Right atrium auricular region (tissue), 2 donors: ENCODE measurements around the gene IGSF6. TPM values are rescaled to one million over a fixed set of nuclear protein-coding genes. Genes with fewer than 3 reads are reported as not detected.

Experiments used
- DNase-seq: peaks from one replicate; pipeline ENCODE4 v3.0.0-alpha.2; 2019; ENCODE audit warnings: low spot score
- H3K27ac ChIP-seq, 2 donors: fragments of 200-600 bp; sonication (generic); 1 replicate in 1 of 2; 2 replicates in 1 of 2; pipeline ENCODE4 v1.5.1; 2016 to 2019
- H3K27me3 ChIP-seq, 2 donors: fragments of 200-600 bp; sonication (generic); one replicate each; pipeline versions ENCODE4 v1.5.1 to v1.6.0; 2017 to 2019
- H3K36me3 ChIP-seq: fragments of 200-600 bp; sonication (generic); one replicate; pipeline ENCODE4 v1.5.1; 2016
- H3K4me1 ChIP-seq, 2 donors: fragments of 200-600 bp; sonication (generic); one replicate each; pipeline versions ENCODE4 v1.5.1 to v1.6.0; 2017 to 2019
- H3K4me3 ChIP-seq, 2 donors: fragments of 200-600 bp; sonication (generic); 1 replicate in 1 of 2; 2 replicates in 1 of 2; pipeline ENCODE4 v1.5.1; 2017 to 2019; ENCODE audit warnings: mild to moderate bottlenecking in 1 of 2, moderate library complexity in 1 of 2
- H3K9me3 ChIP-seq, 2 donors: fragments of 200-600 bp; sonication (generic); one replicate each; pipeline ENCODE4 v1.5.1; 2019
- total RNA-seq, 2 donors: library from RNA; depleted of rRNA; stranded (reverse); fragments of >200 nt; gene quantifications; one replicate each; pipeline ENCODE4 v1.1.0, GENCODE V29; 2016
- TF ChIP-seq, protein P1 (sequence below), 2 donors: fragments of 200-600 bp; sonication (generic); IDR thresholded peaks; one replicate each; pipeline ENCODE4 v1.5.1; 2019; ENCODE audit warnings: antibody characterized with exemption in 2 of 2

IGSF6 gene
- total RNA-seq, 2 donors from 2014 or later, result 0.67 to 1.6 TPM

DNA sequence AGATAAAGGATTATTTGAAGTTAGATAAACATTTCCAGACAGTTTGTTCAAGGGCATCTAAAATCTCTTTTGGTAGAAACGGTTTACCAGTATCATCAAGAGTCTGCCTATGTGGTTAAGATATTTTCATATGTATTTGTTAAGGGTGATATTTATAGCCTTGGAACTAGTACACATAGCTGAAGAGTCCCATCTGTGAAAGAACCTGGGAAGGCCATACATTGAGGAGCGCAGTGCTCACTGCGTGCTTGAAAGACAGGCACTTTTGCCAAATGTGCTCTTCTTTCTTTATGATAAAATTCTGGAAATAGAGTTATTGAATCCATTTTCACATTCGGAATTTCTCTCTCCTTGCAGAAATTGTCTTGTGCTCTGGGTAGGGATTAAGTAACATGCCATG, 7.7 kb downstream of the IGSF6 start:
- no peak overlapping the region for H3K4me3 ChIP-seq
- DNase-seq, result no peak
- TF ChIP-seq, protein P1, sequence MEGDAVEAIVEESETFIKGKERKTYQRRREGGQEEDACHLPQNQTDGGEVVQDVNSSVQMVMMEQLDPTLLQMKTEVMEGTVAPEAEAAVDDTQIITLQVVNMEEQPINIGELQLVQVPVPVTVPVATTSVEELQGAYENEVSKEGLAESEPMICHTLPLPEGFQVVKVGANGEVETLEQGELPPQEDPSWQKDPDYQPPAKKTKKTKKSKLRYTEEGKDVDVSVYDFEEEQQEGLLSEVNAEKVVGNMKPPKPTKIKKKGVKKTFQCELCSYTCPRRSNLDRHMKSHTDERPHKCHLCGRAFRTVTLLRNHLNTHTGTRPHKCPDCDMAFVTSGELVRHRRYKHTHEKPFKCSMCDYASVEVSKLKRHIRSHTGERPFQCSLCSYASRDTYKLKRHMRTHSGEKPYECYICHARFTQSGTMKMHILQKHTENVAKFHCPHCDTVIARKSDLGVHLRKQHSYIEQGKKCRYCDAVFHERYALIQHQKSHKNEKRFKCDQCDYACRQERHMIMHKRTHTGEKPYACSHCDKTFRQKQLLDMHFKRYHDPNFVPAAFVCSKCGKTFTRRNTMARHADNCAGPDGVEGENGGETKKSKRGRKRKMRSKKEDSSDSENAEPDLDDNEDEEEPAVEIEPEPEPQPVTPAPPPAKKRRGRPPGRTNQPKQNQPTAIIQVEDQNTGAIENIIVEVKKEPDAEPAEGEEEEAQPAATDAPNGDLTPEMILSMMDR (IDR thresholded peaks at IDR 0.05), result no peak
- no peaks in the 10 kb centered on the region for H3K27me3 ChIP-seq
- peak overlapping the region; percentile 61 to 68 for H3K27ac ChIP-seq
- no peaks in the 10 kb centered on the region for H3K36me3 ChIP-seq
- peaks cover 0 to 20% of the 10 kb centered on the region in 2 donors for H3K4me1 ChIP-seq
- H3K9me3 ChIP-seq, result no peaks in the 10 kb centered on the region

DNA sequence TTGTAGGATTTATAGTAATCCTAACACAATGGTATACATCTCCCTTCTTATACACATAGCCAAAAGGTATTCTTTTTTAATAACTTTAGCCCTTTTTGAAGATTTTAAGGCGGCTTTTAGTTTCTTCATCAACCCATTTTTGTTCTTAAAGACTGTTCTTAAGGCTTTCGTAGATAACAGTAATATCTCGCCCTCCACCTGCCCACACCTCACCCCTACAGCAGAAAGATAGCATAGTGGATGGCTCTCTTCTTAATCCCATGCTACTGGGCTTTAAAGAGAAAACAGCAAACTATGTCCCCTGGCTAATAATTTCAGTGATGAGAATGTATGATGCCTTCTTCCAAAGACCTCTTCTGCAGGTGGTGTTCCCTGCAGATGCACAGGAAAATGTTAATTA, 8.6 kb downstream of the IGSF6 start:
- H3K27me3 ChIP-seq, result no peaks in the 10 kb centered on the region
- H3K4me1 ChIP-seq, result peaks cover 0 to 20% of the 10 kb centered on the region in 2 donors
- no peak overlapping the region for H3K4me3 ChIP-seq
- TF ChIP-seq, protein P1 (IDR thresholded peaks at IDR 0.05), result no peak
- no peaks in the 10 kb centered on the region for H3K36me3 ChIP-seq
- no peaks in the 10 kb centered on the region for H3K9me3 ChIP-seq
- H3K27ac ChIP-seq, result no peak overlapping the region
- DNase-seq, result no peak

DNA sequence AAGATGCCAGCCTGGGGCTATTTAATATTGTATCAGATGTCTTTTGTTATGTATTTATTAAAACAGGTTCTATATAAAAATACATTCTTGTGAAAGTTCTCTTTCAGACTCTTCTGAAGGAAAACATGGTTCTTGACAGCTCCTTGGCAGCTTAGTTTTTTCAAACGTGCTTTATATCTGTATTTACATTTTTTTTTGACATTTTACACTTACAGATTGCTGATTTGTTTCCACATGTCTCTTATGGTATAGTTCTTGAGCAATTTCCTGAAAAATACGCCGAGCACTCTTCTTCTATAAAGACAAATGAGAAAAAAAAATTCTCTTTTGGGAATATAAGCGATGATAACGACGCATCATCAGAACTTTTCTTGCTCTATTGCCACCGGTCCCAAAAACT, 9.5 kb downstream of the IGSF6 start:
- Histone ChIP-seq H3K4me1 (peaks cover 0 to 20% of the 10 kb centered on the region in 2 donors), H3K27ac (no peak overlapping the region), H3K36me3 (no peaks in the 10 kb centered on the region), H3K4me3 (no peak overlapping the region), H3K9me3 (no peaks in the 10 kb centered on the region), H3K27me3 (no peaks in the 10 kb centered on the region)
- TF ChIP-seq, protein P1 (IDR thresholded peaks at IDR 0.05), result no peak
- DNase-seq, result no peak

DNA sequence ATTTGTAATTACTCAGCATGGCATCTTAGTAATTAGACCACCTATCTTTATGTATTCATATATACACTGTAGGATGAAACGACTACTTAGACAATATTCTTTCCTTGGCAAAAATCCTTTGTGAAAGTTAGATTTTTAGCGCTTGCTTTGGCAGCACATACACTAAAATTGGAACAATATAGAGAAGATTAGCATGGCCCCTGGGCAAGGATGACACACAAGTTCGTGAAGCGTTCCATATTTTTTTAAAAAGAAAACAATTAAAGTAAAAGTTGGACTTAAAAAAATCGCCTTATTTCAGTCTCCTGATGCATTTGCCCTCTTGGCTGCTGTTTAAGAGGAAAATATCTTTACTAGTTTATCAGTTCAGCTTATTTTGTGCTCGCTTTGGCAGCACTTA, 10.5 kb downstream of the IGSF6 start:
- H3K27ac ChIP-seq, result no peak overlapping the region
- no peaks in the 10 kb centered on the region for H3K27me3 ChIP-seq
- TF ChIP-seq, protein P1 (IDR thresholded peaks at IDR 0.05), result no peak
- no peaks in the 10 kb centered on the region for H3K36me3 ChIP-seq
- no peaks in the 10 kb centered on the region for H3K9me3 ChIP-seq
- no peak for DNase-seq
- H3K4me3 ChIP-seq, result no peak overlapping the region
- H3K4me1 ChIP-seq, result peaks cover 0 to 17% of the 10 kb centered on the region in 2 donors

DNA sequence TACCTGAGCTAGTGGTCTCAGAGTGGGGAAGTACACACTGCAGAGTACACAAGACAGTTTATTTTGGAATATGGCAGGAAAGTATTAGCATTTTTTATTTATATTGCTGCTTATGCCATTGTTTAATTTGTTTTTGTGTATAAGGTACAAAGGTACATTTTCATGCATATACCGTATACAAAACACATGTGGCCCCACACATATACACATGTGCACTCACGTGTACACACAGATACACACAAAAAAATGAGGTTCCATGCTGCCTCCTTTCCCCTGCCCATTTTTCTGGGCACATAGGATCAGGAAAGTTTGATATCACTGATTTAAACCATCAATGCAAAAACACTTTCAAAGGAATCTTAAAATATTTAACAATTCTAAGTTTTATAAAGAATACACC, 12.9 kb downstream of the IGSF6 start:
- TF ChIP-seq, protein P1 (IDR thresholded peaks at IDR 0.05), result no peak
- Histone ChIP-seq H3K9me3 (no peaks in the 10 kb centered on the region), H3K4me1 (peaks cover 0 to under 1% of the 10 kb centered on the region in 2 donors), H3K36me3 (no peaks in the 10 kb centered on the region), H3K27me3 (no peaks in the 10 kb centered on the region), H3K27ac (no peak overlapping the region), H3K4me3 (no peak overlapping the region)
- DNase-seq, result no peak

DNA sequence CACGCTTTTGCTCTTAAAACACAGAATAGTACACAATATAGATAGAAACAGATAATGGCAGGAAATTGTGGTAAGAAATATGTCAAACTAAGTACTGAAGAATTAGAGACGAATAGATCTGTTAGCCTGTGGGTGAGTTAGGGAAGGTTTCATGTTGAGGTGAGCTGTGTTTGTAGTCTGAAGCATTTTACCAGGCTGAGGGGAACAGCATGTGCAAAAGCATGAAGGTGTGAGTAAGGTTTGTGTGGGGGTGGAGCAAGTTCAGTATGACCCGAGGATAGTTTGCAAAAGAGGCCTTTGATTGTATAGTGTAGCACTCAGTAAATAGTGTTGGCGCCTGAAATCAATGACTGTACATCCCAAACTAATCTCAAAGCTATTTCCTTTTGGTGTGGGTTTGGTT, 13.8 kb downstream of the IGSF6 start:
- TF ChIP-seq, protein P1 (IDR thresholded peaks at IDR 0.05), result no peak
- Histone ChIP-seq H3K4me1 (no peaks in the 10 kb centered on the region), H3K4me3 (no peak overlapping the region), H3K9me3 (no peaks in the 10 kb centered on the region), H3K27me3 (no peaks in the 10 kb centered on the region), H3K36me3 (no peaks in the 10 kb centered on the region), H3K27ac (no peak overlapping the region)
- no peak for DNase-seq
